ENCODE measurements around the gene KRTAP19-7.

The KRTAP19-7 gene, protein sequence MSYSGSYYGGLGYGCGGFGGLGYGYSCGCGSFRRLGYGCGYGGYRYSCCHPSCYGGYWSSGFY

DNA sequence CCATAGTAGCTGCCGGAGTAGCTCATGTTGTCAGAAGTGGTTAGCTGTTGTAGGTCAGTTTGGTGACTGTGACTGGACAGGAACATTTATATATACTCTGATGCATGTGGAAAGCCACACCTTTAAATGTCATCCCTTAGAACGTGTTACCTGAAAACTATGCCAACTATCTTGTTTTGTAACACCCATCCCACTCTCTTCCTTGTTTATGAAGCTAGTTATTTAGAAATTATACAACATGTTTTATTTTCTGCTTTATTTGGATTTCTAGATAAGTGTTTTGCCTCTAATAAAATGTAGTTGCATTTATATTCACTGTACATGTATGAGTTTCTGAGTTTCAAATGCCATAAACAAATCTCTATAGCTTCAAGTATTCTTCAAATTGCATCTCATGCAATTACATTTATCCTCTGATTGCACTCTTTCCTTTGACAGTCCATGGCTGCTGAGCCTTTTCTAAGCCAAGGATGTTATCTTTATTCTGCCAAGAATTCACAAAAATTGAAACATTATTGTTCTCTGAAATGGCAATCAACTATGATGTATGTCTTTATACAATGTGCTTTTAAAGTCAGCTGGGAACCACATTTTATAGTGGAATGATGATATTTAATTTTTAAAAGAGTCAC lies at the start of gene KRTAP19-7:
Gene KRTAP19-7, minus strand, starts transcription at position 51 of the 632 bp plus-strand sequence. Its CDS starts 25 bp downstream, at position 26.
- DNase-seq: no peak

- no peak for DNase-seq
Observed at GRCh38 chr21:30605968-30606367, 44.9 kb upstream of the KRTAP19-7 start.

DNA sequence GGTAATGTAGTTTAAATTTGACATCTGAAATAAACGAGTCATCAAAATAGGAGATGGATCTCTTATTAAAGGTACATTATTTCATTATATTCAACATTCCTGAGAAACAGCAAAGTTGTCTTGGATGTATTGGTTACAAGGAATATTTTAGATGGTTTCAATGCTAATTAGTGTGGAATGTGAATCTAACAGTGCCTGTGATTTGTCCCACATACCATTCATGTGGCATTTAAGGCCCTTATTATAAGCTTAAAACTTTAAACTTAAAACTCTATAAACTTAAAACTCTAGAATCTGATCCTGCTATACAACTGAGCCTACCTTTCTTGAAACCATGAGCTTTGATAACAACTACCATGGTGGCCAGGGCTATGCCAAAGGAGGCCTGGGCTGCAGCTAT lies 39.7 kb upstream of the KRTAP19-7 start, which contains the start of gene KRTAP22-1:
Gene KRTAP22-1, plus strand, starts transcription at position 301 of the 400 bp plus-strand sequence.
- no peak for DNase-seq

DNA sequence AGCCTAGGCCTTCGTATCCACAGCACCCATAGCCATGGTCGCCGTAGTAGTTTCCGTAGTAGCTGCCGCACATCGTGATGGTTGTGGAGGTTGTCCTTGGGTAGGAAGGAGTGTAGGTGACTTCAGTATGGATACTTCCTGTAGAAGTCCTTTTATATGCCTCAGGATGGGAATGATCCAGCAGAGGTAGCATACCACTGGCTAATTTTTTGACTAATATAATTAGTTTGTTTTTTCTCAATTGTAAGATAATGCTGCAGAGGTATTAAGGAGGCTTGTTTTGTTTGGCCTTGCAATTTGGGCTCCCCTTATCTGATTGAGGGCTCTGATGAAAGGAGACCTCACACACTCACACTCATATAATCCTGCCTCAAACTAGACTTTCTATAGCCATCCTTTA lies 37.7 kb upstream of the KRTAP19-7 start, which contains the start of gene KRTAP6-2:
Gene KRTAP6-2, minus strand, starts transcription at position 101 of the 400 bp plus-strand sequence. Its CDS starts 28 bp downstream, at position 73.
- no peak for DNase-seq

DNA sequence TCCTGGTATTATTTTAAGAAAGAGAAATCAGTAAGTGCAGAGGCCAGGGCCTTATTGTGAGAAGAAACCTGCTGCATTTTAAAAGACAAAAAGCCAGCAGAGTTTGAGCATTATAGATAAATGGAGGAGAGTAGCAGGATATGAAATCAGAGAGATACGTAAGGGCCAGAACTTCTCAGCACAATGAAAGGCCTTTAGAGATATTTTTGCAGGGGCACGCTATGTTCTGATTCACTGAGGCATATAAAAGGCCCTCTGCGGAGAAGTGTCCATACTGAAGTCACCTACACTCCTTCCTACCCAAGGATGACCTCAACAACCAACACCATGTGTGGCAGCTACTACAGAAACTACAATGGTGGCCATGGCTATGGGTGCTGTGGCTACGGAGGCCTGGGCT lies 31.0 kb upstream of the KRTAP19-7 start, which contains the start of gene KRTAP6-3:
Gene KRTAP6-3, plus strand, starts transcription at position 301 of the 400 bp plus-strand sequence. Its CDS starts 6 bp downstream, at position 307.
- DNase-seq: no peak

DNA sequence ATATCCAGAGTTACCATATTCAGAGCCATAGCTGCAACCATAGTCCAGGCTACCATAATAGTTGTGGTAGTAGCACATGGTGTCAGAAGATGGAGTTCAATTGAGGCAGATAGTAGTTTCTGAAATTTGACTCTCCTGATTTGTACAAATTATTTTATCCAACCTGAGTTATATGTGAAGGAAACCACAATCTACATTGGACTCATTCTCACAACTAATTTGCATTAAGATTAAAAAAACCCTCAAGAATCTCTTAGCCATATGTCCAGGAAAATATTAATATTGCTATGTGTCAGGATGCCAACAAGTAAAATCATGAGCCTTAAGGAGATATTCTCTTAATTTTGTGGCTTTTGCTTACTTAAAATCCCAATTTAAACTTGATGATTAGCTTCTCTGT lies 29.2 kb upstream of the KRTAP19-7 start, which contains the start of gene KRTAP22-2:
Gene KRTAP22-2, minus strand, starts transcription at position 101 of the 400 bp plus-strand sequence.
- DNase-seq: no peak

GRCh38 chr21:30582870-30583269 lies 21.8 kb upstream of the KRTAP19-7 start:
- no peak for DNase-seq

- DNase-seq: no peak
Observed at GRCh38 chr21:30580132-30580531, 19.0 kb upstream of the KRTAP19-7 start.

DNA sequence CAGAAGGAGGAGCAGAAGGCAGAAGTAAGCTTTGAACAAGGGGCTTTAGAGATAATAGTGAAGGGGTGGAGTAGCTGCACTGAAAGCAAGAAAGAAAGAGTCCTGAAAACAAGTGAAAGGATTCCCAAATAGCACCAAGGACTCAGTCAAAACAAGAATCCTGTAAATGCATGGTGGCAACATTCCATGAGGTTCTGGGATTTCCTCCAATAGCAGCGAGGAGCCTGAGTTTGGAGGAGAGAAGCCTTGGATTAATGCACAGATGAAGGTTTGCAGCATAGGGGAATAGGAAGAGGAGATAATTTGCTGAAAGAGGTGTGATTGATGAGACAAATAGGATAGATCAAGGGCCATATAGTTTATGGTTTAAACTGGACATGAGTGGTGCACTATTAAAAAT lies 18.2 kb upstream of the KRTAP19-7 start:
- no peak for DNase-seq

DNA sequence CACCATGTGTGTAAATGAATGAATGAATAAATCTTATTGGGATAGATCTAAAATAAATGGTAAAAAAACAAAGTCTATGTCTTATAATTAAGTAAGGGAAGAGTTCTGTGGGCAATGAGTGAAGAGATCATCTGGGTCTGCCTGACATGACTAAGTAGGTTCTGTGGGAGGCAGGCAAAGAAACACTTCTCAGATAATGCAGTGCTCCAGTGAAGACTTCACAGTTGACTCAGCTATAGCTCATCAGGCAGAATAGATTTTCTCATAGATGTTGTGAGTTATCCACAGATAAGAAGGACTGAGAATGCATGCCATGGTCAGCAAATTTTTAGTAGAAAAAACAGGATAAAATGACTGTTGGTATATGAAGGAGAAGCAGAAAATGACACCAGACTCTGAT lies 16.7 kb upstream of the KRTAP19-7 start:
- no peak for DNase-seq

DNA sequence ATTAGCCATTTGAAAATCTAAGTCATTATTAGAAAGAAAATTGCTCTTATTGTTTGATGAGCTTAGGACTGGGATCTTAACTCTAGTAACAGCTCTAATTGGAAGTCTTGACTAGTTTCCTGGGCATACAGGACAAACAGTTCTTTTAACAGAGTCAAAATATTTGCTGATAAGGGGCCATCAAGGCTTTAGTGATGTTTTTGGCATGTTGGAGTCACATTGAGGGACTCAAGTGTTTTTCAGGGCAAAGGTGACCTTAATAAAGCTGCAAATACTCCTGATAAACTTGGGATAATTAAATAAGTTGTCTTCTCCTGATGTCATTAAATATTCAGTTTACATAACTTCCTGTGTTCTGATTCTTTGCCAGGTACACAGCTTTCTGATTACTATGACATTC lies 6.5 kb upstream of the KRTAP19-7 start:
- no peak for DNase-seq

DNA sequence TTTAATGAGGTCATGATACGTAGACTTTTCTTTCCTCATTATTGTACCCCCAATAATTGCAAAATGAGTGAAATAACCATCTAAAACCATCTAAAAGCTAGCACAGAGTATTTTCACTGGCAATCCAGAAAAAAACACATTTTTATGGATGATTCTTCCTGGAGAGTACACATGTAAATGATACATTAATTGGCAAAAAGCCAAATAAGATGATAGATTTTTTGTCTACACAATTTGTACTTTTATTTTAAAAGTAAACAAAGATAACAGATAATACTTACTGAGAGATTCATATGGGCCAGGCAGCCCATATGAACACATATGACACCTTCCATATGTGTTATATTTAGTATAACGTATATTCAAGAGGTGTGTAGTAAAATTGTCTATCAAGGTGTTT lies 2.5 kb upstream of the KRTAP19-7 start:
- DNase-seq: no peak

DNA sequence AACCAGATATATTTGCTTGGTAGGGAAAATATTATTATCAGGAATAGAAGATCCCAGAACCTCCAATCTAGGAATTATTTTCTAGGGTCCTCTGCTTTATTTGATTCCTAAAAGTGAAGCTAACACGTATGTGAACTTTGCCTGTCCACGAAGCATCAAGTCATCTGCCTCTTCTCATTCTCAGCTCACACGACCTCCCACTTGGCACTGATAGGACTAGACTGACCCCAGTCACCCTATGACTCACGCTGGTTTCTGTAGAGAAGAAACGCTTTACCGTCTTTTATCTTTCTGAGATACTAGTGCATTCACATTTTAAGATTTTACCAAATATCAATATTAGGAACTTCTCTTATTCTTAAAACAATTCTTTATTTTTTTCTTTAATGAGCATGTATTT lies 2.0 kb upstream of the KRTAP19-7 start:
- DNase-seq: no peak

DNA sequence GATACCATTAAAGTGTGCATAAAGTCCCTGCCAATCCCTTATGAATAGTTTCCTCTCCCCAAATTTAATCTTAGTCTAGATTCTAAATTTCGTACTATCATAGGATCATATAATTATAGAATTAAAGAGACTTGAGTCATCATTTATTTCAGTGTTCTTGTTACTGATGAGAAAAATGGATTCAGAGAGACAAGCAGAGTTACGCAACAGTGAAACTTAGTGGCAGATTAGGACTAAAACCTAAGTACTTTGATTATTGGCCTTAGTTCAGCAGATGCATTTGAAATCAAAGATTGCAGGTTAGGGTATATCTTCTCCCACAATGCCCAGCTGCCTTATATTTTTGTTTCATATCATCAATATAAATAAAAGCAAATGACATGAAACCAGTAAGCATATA lies 843 bp upstream of the KRTAP19-7 start:
- DNase-seq: no peak

- no peak for DNase-seq
Observed at GRCh38 chr21:30555095-30555494, 6.0 kb downstream of the KRTAP19-7 start.

- DNase-seq: no peak
Observed at GRCh38 chr21:30552782-30553181, 8.3 kb downstream of the KRTAP19-7 start.

- DNase-seq: no peak
Observed at GRCh38 chr21:30541764-30542163, 19.4 kb downstream of the KRTAP19-7 start, which contains the start of gene KRTAP19-6. Gene KRTAP19-6 (minus strand): TSS chr21:30541864. CDS start chr21:30541833, 31 bp downstream.

DNA sequence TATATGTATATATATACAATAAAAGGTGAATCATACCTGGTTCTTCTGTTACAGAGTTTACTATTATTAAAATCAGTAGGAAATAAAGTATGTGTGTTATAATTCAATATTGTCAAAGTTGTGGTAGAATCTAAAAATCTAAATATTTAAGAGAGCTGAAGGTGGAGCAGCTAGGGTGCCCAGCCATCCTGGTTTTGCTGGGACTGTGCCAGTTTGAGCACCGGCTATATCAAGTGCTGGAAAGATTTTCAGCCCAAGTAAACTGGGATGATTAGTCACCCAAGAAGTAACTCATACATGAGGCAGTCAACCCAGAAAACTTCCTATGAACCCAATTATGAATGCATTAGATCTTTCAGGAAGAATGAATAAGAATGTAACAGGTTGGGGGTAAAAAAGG lies 42.2 kb downstream of the KRTAP19-7 start:
- no peak for DNase-seq

- no peak for DNase-seq
Observed at GRCh38 chr21:30515681-30516080, 45.4 kb downstream of the KRTAP19-7 start.

Measured in CD4-positive, alpha-beta T cell treated with Interleukin-4 for 4 hours (primary cell).